Limb (tissue), 2 donors: ENCODE data around the gene WSCD2.

Experiments used
- DNase-seq, 2 donors: peaks; one replicate each; pipeline ENCODE4 v3.0.0-alpha.2; 2016; ENCODE audit errors: extremely low spot score in 2 of 2

The WSCD2 gene

DNA sequence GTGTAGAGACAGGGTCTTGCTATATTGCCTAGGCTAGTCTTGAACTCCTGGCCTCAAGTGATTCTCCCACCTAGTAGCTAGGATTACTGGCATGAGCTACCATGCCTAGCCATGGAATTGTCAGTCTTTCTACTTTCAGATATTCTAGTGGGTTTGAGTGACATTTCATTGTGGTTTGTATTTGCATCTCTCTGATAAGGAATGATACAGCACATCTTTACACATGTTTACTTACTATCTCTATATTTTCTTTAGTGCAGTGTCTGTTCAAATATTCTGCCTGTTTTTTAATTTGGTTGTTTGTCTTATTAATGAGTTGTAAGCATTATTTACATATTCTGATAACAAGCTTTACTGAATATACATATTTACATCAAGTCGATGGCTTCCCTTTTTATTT, 136.4 kb downstream of the WSCD2 start:
- no peak for DNase-seq

DNA sequence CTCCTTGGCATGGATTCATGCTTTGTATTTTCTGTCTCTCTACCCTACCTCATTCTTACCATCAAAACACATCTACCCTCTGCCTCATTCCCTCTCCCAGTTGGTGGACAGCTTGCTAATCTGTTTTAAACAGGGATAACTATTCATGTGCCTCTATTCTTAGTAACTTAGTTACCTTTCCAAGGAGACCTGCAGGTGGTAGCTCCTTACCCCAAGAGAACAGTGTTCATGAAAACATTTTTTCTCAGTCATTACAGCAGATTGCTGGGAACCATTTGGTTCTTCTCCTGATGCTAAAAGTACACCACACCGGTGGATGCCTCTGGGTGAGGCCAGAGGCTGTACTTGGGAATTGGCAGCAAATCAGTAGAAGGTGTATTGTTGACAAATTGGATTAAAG, 137.0 kb downstream of the WSCD2 start:
- no peak for DNase-seq

DNA sequence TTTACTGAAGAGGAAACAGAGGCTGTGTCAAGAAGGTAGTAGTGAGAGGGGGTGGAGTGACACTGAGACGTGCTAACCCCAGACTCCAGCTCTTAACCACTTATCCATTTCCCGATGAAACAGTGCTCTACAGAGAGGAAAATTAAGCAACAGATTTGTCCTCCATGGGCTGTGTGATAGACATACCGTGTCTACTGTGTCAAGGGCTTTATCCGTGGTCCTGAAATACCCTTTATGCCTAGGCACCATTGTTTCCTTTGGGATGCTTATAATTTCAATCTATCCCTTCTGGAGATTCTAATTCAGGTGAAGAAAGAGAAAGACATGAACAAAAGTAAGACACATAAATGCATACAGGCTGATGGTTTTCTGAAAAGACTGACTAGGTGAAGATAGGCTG, 138.4 kb downstream of the WSCD2 start:
- DNase-seq: no peak

DNA sequence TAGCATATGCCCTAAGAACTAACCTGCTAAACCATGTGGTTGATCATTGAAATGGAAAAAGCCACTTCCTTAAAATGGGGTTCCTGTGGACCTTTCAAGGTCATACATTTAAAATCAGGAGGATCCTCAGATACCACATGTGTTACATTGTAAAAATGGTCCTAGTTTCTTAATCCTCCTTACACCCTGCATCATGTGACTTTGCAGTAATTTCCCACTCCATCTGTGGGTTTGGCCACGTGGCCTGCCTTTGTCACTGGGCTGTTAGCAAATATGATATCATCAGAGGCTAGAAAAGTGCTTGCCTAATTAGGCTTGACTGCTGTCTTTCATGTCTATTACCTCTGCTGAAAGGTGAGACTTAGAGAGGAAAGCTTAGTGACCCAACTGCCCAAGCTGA, 139.3 kb downstream of the WSCD2 start:
- no peak for DNase-seq

DNA sequence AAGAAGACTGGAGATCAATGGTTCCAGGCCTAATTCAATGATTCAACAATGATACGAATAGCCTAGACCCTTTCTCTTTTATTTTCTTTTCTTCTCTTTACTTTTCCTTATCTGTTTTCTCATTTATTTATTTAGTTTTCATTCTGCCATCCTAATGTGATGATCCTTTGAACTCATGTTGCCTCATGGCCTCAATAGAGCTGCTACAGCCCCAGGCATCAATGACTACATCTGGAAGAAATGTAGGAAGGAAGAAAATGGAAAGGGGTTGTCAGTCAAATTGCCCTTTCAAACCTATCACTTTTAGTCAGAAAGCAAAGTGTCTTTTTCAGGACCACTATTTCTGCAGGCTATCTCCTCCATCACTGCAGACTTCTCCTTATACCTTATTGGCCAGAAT, 140.1 kb downstream of the WSCD2 start:
- DNase-seq: no peak

DNA sequence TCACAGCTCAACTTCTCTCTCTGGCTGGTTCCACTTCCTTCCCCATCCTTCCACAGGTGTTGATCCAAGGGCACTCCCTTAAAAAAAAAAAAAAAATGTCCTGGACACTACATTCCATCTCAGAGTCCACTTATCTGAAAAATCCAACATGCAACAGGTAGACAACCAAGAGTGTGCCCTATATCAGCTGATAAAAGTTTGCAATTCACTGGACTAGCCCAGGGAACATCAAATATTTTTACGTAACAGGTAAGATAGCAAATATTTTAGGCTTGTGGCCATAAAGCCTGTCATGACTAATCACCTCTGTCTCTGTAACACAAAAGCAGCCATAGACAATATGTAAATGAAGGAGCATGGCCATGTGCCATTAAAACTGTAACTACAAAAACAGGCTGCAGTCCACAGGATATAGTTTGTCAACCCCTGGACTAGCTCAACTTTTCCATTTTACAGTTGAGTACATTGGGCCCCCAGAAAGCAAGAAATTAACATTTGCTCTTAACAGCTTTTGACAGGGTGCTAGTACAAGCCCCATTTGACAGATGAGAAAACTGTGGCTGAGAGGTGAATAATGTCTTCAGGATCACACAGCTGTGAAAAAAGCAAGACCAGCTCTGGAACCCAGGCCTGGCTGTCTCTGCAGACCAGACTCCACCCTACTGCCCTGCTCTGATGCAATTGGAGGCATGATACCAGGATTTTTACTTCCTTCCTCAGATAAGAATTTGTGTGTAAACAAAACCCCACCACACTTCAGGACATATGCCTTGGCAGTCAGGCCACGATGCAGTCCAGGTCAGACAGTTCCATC, 141.2 kb downstream of the WSCD2 start:
- DNase-seq: no peak

DNA sequence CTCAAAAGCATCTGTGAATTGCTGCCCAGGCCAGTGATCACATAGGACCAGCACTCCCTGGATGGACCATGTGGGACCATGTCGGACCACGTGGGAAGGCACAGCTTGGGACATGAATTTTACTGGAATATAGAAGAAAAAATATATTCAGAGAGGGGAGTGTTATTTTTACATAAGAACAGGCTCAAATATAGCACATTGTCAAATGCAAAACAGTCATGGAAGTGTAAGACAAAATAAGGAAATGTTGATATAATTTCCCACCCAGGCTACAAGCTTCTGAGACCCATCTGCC, 141.7 kb downstream of the WSCD2 start:
- no peak for DNase-seq

DNA sequence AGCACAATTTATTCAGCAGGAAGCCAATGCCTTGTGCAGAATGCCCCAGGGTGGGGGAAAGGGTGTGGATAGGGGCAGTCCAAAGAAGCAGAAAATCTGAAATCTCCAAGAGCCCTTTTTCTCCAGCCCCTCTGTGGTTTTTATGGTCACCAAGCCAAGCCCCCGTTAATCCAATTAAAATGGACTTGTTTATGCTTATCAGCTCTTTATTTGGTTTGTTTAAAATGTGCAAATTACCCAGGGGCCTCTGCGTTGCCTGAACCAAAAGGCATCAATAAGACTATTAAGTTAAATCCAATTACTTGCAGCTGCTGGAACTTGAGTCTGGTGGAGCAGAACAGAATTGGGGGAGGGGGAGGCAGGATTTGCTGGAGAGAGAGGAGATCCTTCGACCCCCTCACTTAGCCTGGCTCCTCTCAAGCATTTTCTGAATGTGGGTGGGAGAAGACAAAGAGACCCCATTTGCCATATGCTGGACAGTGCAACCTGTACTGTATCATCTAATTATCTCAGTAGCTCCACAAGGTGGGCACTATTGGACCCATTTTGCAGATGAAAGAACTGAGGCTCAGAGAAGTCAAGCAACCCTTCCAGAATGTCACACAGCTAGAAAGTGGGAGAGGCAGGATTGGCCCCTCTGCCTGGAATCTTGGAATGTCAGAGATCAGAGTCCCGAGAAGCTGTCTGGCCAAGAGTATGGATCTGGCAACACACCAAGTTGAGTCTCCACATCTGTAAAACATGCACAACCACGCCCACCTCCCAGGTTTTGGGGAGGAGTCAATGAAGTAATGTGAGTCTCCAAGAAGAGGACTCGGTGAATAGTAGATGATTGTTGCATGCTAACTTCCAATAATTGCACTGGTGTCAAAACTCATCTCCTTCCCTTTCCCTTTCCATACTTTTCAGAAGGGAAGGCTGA, 143.1 kb downstream of the WSCD2 start:
- no peak for DNase-seq

DNA sequence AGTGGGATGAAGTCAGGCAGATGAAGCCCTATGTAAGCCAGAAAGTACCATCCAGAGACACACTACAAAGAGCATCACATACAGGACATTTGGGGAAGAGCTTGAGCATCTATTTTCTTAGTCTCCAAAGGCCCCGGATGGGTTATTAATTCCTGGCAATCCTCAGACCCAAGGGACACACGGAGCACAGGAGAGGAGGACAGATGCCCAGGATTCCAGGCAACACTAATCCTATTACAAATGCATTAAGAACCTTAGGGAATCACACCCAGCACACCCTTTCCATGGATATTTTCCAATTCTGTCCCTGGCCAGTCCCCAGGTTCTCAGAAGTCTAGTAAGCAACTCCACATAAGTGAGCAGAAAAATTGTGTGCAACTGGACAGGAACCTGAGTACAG, 144.1 kb downstream of the WSCD2 start:
- no peak for DNase-seq

DNA sequence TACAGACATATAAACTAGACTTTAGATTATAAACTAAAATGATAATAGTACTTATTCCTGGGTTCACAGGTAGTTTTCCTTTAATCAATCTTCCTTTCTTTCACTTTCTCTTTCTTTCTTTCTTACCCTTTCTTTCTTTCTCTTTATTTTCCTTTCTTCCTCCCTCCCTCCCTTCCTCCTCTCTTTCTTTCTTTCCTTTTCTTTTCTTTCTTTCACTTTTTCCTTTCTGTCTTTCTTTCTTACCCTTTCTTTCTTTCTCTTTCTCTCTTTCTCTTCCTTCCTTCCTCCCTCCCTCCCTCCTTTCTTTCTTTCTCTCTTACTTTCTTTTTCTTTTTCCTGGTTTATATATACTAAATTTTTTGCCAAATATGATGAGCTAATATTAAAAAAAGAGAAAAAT, 148.5 kb downstream of the WSCD2 start:
- DNase-seq: no peak

DNA sequence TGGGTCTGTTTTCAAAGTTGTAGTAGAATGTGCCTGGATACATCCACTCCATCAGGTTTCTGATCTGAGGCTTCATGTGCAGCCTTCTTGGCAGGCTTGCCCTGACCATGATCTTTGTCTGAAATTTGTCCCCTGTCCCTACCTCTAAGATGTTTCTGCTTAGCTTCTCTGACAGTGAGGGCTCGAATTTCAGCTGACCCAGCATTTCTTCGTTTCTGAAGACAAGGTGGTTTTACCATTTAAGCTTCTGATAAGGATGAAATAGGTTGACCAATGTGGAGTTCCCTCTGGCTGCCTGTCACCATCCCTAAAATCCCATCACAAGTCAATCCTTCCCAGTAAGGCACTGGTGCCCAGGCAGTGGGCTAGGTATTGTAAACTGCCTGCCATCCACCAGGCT, 153.1 kb downstream of the WSCD2 start:
- no peak for DNase-seq

DNA sequence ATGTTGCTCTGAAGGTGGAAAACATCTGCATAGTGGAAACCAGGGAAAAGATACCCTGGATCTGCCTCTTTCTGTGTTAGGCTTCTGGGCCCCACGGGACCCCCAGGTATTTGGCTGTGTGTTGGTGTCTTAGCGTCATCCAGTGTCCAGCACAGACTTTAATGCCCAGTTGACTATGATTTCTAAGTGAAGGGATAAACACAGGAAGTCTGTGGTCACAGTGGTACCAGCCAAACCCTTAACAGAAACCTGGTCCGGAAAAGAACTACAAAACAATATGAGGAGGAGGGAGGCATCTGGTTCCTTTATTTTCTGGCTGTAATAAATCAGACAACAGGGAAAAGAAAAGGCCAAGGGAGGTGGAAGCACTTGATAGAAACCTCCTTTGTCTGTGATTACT, 153.6 kb downstream of the WSCD2 start:
- DNase-seq: no peak

DNA sequence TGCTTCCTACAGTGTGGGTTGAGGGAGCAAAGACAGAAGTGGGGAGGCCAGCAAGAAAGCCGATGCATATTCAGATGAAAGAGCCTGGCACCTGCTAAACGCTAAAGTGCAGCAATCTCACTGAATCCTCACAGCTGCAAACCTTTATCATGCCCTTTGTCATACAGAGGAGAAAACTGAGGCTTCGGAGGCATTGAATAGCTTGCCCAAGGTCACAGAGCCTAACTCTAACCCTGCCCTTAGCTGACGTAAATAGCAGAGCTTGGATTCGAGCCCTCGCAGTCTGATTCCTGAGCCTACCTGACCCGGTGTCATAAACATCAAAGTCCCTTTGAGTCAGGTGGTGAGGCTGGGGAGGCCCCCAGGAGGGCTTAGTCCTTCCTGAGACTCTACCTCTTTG, 155.1 kb downstream of the WSCD2 start:
- no peak for DNase-seq

DNA sequence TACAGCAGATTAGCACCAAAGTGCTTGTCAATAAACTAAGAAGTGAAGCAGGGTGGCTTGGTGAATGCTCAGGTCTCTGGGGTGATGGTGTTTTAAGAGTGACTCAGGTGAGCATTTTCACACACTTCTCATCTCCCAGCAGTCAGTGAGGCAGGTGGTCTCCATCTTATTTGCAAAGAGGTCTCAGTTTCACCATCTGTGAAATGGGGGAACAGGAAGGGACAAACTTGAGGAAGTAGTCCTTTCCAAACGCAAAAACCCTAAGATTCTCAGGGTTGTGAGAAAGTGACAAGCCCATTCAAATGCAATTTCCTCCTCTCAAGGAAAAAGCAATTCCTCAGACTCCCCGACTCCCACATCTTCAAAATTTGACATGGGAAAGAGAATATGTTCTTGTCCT, 155.9 kb downstream of the WSCD2 start:
- DNase-seq: no peak

DNA sequence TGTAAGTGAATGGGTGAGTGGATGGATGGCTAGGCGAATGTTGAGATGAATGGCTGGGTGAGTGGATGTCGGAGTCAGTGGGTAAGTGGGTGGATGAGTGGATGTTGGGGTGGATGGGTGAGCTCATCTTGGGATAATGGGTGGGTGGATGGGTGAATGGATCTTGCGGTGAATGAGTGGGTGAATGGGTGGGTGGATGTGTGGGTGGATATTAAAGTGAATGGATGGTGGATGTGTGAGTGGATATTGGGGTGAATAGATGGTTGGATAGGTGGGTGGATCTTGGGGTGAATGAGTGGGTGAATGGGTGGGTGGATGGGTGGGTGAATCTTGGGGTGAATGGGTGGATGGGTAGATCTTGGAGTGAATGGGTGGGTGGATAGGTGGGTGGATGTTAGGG, 158.1 kb downstream of the WSCD2 start:
- no peak for DNase-seq

DNA sequence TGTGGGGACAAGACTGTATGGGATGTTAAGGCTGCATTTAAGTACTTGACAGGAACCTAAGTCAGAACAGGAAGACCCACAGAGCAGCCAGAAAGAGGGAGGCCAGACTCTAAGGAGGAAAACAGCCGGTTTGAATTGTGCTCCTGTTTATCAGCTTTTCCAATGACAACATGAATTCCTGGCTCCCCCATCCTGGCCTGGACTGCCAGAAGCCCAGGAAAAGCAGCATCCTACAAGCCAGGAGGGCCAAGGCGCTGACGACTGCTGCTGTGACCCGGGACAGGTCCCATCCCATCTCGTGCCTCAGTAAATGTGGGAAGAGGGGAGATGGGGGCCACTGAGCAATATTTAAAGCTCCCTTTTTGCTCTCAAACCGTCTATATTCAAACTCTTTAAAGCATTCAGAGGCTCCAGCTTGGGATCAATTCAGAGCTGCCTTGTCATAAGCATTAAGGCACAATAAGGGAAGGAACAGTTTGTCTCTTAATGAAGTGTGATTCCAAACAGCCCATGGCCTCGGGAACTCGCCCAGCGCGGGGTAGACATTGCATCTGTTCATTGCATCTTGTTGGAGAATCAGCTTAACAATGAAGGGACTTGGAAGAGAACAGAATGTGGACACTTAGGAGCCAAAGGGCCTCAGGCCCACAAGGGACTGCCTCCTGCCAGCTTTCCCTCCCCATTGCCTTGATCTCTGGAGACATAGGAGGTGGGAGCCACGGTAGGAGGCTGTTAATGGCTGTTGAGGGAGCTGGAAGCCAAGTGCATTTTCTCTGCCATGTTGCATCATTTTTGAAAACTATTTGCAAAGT, 160.5 kb downstream of the WSCD2 start:
- DNase-seq: peak in 1 of 2 donors; percentile 60

DNA sequence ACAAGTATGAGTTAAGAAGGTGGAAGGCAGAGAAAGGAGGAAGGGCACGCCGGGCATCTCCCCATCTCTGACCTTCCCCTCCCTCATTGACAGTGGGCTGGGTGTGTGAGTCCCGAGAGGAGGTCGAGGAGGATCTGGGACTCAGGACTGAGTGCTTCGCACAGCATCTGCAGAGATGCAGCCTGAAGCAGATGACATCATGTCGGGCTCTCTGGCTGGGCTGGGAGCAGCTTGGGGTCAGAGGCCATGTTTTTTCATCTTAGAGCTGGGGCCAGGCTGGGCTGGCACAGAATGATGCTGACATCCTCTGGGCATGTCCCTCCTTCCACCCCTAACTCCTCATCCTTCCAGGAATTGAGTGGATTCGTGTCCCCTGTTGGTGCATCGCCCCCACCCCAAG, 166.6 kb downstream of the WSCD2 start:
- DNase-seq: no peak

DNA sequence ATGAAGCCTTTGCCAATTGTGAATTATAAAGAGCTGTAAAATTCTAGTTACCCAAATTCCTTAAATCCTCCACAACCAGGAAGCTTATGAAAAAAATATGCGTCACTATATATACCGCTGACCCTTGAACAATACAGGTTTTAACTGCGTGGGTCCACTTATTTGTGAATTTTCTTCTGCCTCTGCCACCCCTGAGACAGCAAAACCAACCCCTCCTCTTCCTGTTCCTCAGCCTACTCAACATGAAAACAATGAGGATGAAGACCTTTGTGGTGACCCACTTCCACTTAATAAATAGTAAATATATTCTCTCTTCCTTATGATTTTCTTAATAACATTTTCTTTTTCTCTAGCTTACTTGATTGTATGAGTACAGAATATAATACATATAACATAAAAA, 167.9 kb downstream of the WSCD2 start:
- DNase-seq: no peak

DNA sequence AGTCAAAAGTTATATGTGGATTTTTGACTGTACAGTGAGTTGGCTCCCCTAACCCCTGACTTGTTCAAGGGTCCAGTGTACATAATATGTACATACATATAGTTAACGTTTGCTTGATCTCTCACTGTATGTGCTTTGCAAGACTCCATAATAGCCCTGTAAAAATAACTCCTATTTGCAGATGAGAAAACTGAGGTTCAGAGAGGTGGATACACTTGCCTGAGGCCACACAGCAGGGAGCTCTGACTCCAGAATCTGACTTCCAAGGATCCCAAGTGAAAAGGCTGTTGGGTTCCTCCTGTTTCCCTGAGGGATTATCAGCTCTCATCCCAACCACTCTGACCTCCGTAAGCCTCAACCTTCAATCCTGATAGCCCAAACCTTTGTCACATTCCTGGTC, 168.3 kb downstream of the WSCD2 start:
- DNase-seq: no peak

DNA sequence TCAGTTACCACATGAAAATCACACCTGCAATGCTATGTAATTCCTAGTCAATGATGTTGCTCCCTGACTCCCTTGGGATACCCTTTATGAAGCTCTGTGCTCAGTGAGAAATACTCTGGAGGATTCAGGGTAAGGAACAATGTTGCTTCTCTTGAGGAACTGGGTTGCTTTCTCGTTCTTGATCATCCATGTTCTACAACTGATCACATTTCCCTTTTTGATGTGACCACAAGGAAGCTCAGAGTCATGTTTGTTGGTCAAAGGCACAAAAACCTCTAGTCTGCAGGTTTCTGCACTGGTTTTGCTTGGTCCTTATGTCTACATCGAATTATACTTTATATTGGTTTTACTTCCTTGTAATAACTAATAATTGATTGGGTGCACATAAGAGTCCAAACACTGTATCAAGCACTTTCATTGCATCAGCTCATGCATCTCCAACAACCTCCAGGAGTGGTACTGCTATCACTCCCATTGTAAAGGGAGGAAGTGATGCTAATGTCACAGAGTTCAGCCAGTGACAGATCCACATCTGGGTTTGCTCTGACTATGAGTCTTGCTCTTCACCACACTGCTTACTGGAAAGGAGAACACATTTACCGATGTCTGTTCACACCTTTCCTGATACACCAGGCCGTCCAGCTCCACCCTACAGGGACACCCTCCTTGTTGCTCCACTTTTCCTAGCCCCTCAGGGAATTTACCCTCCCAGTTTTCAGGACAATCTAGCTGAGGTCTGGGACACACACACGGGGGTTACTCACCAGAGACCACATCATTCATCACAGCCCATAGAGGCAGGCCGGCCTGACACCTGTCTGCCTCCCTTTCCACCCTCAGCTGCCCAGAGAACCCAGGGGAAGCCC, 169.0 kb downstream of the WSCD2 start:
- no peak for DNase-seq

DNA sequence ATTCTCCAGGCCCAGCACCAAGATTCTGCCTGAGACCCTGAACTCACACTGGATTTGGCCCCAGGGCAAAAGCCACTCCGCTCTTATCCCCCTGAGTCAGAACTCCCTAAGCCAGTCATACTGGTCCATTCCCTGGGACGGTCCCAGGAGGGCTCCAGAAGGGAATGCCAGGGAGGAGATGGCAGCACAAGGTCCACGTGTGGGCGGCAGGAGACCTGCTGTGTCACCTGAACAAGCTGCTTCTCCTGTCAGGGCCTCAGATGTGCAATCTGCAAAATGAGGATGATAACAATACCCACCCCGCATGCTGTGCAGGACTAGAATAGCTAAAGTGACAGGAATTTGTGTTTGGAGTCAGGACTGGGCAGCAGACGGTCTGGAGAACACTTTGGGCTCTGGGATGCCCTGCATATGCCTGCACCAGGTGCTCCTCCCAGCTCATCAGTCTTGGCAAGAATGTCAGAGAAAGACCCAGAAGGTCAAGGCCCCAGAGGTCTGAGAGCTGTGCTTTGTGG, 169.7 kb downstream of the WSCD2 start:
- DNase-seq: no peak
